HuH-7.5 (cell line): Measurements from ENCODE around the gene MID1.

Experiments
- DNase-seq: peaks from one replicate; pipeline ENCODE4 v3.0.0; 2011; ENCODE audit warnings: low spot score

Gene MID1

DNA sequence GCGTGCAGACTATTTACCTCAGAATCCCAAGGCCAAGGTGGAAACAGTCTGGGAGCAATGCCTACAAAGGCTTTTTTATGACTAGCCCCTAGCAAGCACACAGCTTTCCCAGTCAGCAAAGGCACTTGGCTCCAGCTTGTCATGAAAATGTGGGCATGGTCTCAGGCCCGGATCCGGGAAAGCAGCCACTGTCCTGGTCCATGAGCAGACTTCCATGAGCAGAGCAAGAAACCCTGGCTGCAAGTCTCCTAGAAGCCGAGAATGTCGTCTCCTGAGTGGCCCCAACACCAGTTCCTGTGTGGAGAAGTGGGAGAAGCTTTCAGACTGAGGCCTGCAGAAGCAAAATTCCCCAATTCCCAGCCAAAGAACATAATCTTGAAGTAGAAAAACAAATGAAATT is 190.5 kb downstream of the MID1 start:
- no peak for DNase-seq

DNA sequence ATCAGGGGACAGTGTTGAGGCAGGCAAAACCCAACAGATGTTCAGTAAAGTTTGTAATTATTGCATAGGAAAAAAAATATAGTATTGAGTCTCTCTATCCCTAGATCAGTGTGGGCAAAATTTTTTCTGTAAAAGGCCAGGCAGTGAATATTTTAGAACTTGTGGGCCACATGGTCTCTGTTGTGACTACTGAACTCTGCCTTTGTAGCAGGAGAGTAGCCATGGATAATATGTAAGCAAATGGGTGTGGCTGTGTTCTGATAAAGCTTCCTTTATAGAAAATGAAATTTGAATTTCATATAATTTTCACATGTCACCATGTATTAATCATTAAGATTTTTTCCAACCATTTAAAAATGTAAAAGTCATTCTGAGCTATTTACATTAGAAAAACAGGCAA is 193.1 kb downstream of the MID1 start:
- DNase-seq: no peak

DNA sequence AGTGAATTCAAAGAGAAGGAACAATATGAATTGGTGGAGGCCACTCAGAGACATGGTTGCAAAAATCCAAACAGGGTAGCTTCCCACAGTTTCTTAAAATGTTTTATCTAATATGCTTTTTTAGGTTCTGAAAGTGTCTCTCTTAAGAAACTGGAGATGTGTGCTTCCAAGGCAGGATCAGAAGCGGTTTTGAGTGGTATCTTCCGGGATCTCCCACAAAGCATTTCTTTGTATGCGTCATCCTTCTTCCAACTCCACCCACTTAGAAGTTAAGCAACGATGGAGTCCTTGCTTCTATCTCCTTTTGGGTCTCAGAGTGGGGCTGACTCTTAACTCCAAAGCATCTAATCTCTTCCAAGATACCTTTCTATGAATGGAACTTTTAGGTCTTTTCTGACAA is 196.7 kb downstream of the MID1 start:
- DNase-seq: no peak

DNA sequence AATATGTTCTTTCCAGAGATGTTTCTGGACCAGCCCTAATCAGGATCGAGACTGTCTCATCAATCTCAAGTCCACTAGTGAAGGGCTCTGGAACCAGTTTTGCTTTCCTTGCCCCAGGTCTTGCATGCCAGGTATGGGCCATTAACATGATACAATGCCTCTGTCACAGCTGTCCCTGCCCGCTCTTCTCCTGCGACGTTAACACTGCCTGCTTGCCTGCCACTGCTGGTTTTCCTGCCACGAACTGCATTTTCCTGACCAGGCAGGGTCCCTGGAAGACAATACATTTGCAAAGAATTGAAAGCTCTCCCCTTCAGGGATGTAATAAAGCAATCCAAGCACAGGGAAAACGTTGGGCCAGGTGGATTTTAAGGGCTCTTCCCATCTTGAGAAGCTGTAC is 200.3 kb downstream of the MID1 start:
- no peak for DNase-seq

DNA sequence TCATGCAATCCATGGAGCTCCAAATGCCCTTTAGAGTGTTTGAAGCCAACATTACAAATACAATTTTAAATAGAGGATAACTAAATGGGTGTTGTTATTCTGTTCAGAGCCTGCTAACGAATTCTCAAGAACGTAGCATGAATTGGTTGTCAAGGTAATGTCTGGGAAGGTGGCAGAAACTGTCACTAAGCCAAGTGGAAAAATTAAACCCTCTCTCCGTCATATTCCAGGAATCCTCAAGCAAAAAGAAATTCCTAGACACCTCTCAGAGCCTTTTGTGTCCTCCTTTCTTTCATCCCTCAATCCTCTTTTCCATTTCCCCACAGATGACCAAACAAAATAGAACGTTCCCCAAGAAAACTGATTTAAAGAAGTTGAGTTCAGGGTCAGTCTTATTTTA is 204.0 kb downstream of the MID1 start:
- DNase-seq: no peak

DNA sequence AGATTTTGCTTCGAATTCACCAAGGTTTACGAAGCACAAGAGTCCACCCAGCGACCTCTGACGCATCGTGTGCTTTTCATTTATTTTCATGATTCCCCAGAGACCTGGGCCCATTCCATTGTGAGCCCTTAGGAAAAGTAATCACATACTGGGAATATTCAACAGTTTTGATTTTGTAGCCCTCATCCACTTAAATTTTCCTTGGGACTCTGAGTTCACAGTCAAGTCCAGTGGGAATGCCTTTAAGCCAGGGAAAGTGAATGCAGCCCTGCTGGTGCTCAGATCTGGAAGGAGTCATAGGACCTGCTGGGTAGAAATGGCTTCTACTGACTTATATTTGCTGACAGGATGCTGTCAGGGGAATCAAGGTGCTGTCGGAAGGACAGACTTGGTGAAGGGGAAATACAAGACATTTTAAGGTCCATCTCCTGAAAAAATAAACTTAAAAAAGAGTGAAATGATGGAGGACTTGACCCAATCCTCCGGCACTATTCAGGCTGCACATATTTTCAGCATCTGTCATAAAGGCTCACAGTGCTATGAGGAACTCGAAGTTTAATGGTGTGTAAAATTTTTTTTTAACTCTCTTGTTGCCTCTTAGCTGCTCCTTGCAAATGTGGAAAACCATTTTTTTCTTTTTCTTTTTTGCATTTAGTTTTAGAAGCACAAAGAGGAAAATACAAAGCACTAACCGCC is 204.9 kb downstream of the MID1 start:
- no peak for DNase-seq

DNA sequence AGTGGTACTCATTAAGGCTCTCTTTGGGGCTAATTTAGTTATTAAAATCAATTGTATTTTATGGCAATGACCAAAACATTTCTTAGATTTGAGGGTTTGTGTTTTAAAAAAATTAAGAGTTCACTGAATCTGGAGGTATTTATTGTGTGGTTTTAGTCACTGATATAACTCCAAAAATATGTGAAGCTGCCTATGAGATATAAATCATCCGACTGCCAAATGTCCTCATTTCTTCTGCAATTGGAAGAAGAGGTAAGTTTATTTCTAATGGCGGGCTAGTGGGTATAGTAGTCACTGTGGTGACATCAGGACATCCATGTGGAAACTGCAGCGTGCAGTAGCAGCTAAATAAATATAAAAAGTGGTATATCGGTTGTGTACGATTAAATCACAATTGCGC is 205.5 kb downstream of the MID1 start:
- no peak for DNase-seq

DNA sequence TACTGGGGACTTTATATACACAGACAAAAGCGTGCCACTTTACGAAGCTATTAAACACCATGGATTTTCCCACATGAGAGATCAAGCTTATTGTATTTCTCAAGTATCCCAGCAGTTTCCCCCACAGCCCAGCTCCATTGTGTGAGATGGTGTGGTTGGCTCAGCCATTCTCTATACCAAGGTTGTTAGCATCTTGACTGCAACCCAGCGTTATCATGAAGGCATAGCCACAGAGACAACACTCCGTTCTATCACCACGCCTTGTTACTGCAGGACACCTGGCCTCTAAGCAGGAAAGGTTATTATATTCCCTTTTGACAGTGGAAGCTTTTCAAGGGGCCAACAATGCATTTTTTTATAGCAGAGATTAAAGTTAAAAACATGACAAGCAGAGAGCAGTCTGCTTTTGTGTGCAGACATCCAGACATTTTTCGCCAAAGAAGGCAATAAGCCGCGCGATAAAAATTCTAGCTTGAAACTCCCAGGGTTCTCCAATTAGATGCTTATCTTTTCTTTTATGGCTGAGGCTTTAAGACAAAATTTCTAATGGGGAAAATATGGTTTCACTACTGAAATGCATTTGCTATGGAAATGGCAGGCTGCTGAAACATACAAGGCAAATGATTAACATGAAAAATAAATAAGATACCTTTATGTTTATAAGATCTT is 206.1 kb downstream of the MID1 start:
- no peak for DNase-seq

DNA sequence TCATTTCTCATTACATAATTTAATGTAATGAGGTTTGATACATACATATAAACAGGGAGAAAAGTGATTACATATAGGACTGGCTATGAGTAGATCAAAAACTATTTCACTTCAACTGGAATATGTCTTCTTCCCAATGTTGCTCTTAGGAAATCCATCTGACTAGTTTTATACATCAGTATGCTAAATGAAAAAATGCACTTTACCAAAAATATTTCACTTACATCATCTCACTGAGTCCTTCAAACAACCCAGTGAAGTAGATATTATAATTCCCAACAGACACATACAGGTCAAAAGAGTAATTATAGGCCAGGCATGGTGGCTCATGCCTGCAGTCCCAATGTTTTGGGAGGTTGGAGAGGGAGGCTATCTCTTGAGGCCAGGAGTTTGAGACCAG is 215.9 kb downstream of the MID1 start:
- no peak for DNase-seq

DNA sequence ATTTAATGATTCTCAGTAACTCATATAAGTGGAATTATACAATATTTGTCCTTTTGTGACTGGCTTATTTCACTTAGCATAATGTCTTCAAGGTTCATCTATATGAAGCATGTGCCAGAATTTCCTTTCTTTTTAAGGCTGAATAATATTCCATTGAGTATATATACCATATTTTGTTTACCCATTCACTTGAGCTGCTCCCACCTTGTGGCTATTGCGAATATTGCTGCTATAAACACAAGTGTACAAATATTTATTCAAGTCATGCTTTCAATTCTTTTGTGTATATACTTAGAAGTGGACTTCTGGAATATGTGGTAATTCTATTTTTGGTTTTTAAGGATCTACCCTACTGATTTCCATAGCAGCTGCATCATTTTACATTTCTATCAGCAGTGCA is 219.1 kb downstream of the MID1 start:
- no peak for DNase-seq

DNA sequence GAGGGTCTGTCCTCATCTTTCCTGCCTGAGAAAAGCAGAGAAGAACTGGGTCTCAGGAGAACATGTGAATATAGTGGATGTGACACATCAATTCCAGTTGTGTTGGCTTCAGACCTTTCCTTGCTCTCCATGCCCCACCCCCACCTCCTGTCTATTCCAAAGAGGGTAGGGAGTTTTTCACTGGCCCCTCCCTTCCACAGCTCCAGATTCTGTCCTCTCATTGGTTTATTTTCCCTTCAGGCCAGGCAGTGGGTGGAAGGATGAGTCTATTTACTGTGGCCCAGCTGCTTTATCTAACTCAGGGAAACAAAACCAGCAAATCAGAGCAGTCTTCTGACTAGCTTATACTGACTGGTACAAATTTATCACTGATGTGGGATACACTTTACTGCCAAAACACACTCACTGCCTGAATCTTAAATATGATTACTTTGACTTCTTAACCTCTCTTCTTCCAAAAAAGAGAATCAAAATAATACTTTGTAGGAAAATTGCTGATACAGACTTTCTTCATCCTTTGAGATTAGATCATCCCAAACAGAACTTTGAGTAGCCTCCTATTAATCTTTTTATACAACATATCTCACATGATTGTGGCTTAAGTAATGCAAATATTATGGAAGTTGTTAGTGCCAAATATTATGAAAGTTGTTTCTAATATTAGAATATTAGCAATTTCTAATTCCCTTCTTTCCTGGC is 221.2 kb downstream of the MID1 start:
- DNase-seq: no peak

DNA sequence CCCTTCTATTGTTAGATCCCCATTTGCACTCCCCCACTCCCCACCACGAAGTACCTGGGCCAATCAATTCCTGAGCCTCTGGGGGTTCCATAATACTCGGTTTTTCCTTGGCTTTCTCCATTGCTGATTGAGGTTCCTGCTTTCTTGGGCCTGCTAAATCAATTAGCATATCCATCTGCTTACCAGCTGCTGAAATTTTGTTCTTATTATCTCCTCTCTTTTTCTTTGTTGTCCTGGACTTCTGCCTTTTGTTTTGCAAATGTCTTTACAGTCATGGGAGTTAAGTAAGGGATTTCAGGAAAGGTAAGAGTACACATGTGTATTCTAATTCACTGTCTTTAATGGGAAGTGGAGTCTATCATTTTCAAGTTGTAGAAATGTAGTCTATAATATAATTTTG is 222.2 kb downstream of the MID1 start:
- no peak for DNase-seq

DNA sequence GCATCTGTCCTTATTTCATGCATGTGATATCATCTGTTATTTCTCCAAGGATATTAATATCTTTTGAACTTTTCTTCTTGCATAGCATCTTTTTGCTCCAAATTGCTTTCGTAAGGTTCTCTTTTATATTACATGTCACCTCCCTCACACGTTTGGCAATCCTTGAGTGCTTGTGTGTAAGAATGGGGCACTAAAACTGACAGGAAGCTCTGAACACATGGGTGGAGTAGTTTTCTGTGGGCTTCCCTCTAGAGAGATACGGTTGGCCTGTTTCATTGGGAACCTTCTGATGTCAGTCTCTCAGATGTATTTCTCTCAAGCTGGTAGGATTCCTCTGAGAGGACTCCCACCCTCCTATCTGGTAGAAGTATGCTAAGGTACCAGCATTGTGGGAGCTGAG is 223.0 kb downstream of the MID1 start:
- no peak for DNase-seq

DNA sequence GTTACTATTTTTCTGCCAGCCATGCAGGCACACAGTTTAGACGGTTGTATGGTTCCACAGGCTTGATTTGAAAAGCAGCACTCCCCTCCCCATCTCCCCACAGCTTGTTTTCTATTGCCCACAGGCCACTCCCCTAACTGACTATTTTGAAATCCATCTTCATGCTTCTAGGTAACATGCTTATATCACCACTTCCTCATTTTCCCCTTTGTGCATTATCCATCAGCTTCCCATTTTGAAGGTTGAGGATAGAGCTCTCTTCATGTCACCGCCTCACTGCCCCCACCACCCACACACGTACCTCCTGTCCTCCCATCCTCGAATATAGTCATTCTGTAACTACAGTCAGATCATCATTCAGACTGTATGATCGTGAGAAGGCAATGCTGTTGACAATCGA is 224.7 kb downstream of the MID1 start:
- no peak for DNase-seq
